MCF 10A (cell line): Measurements from ENCODE around the gene PNKD. TPM values are rescaled to one million over a fixed set of nuclear protein-coding genes. Genes with fewer than 3 reads are reported as not detected.

Experiments used
- BruUV-seq: library from RNA; stranded (reverse); fragments of 400-500 nt; replicated peaks from 2 replicates; lab custom pipeline; 2021; lab: Mats Ljungman, UMichigan
- CTCF ChIA-PET: fragments of 300-600 bp; sonication (Branson Sonifier 250); formaldehyde crosslinking; extraction: SDS; loops from one replicate; lab custom pipeline; 2021; ENCODE audit warnings: antibody characterized with exemption, inconsistent platforms; lab: Yijun Ruan, JAX
- POLR2A ChIA-PET: fragments of 300-600, 350-650 bp; sonication (Branson Sonifier 250); formaldehyde crosslinking; extraction: SDS; loops from one replicate; lab custom pipeline; 2020; ENCODE audit warnings: antibody characterized with exemption, inconsistent platforms; lab: Yijun Ruan, JAX
- DNase-seq: peaks from one replicate; pipeline ENCODE4 v3.0.0-alpha.2; 2018; ENCODE audit not compliant: unreplicated experiment
- H3K27ac Mint-ChIP-seq: one replicate; pipeline ENCODE4 v1.8.0; 2022; ENCODE audit warnings: mild to moderate bottlenecking, low read depth, mixed read lengths; ENCODE audit not compliant: unreplicated experiment
- H3K27me3 Mint-ChIP-seq: one replicate; pipeline ENCODE4 v1.8.0; 2022; ENCODE audit warnings: mixed read lengths; ENCODE audit not compliant: insufficient read depth, unreplicated experiment
- H3K36me3 Mint-ChIP-seq: one replicate; pipeline ENCODE4 v1.8.0; 2022; ENCODE audit warnings: mild to moderate bottlenecking, moderate library complexity, mixed read lengths; ENCODE audit not compliant: insufficient read depth, unreplicated experiment
- H3K4me1 Mint-ChIP-seq: one replicate; pipeline ENCODE4 v1.8.0; 2022; ENCODE audit warnings: mixed read lengths; ENCODE audit not compliant: insufficient read depth, unreplicated experiment
- H3K4me3 Mint-ChIP-seq: one replicate; pipeline ENCODE4 v1.8.0; 2022; ENCODE audit warnings: mild to moderate bottlenecking, moderate library complexity, mixed read lengths; ENCODE audit not compliant: unreplicated experiment
- H3K9me3 Mint-ChIP-seq: one replicate; pipeline ENCODE4 v1.8.0; 2022; ENCODE audit warnings: mixed read lengths; ENCODE audit not compliant: unreplicated experiment
- intact Hi-C: fragments of 100-400 bp; cut with micrococcal nuclease; formaldehyde crosslinking; loops from 2 replicates; pipeline ENCODE4 v1.14.1; 2022
- total RNA-seq: library from RNA; stranded (reverse); gene quantifications from 2 replicates; pipeline ENCODE4 v1.2.3, GENCODE V29; 2022
- TF ChIP-seq, protein P1 (sequence below): fragments of 200-600 bp; IDR thresholded peaks from one replicate; pipeline ENCODE4 v1.8.0; 2022; ENCODE audit warnings: antibody characterized with exemption, mild to moderate bottlenecking; ENCODE audit not compliant: unreplicated experiment

The PNKD gene
- total RNA-seq, 1 experiment from 2014 or later, result 23.1 TPM

DNA sequence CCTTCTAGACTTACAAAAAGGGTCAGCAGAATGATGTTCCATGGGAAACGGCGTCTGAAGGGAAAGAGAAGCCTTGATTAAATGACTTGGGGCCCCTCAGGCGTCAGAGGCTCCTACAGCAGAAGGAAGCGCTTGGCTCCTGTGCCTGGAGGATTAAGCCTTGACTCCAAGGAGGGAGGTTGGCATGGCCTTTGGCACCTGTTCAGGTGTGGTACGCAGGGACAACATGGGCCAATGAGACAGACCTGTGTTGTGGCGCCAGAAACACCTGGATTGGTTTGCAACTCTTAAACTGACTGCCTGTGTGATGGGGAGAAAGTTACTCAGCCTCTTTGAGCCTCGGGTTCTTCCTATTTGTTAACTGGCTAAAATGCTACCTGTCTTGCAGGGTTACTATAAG, 7.6 kb downstream of the PNKD start:
- Mint-ChIP-seq H3K36me3 (peaks cover 81% of the 10 kb centered on the region), H3K4me1 (peaks cover 19% of the 10 kb centered on the region), H3K9me3 (no peaks in the 10 kb centered on the region), H3K27me3 (no peaks in the 10 kb centered on the region), H3K27ac (no peak overlapping the region), H3K4me3 (no peak overlapping the region)
- TF ChIP-seq, protein P1, sequence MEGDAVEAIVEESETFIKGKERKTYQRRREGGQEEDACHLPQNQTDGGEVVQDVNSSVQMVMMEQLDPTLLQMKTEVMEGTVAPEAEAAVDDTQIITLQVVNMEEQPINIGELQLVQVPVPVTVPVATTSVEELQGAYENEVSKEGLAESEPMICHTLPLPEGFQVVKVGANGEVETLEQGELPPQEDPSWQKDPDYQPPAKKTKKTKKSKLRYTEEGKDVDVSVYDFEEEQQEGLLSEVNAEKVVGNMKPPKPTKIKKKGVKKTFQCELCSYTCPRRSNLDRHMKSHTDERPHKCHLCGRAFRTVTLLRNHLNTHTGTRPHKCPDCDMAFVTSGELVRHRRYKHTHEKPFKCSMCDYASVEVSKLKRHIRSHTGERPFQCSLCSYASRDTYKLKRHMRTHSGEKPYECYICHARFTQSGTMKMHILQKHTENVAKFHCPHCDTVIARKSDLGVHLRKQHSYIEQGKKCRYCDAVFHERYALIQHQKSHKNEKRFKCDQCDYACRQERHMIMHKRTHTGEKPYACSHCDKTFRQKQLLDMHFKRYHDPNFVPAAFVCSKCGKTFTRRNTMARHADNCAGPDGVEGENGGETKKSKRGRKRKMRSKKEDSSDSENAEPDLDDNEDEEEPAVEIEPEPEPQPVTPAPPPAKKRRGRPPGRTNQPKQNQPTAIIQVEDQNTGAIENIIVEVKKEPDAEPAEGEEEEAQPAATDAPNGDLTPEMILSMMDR, result no peak
- intact Hi-C loops, result no loop called here
- no peak for DNase-seq
- ChIA-PET CTCF (no interaction called here), POLR2A (interaction anchor here (1.1 kb wide), 1 partner anchor 9 kb away, joined by 4 read pairs; no protein-coding TSS in a partner anchor)
- no TSS peak for BruUV-seq

DNA sequence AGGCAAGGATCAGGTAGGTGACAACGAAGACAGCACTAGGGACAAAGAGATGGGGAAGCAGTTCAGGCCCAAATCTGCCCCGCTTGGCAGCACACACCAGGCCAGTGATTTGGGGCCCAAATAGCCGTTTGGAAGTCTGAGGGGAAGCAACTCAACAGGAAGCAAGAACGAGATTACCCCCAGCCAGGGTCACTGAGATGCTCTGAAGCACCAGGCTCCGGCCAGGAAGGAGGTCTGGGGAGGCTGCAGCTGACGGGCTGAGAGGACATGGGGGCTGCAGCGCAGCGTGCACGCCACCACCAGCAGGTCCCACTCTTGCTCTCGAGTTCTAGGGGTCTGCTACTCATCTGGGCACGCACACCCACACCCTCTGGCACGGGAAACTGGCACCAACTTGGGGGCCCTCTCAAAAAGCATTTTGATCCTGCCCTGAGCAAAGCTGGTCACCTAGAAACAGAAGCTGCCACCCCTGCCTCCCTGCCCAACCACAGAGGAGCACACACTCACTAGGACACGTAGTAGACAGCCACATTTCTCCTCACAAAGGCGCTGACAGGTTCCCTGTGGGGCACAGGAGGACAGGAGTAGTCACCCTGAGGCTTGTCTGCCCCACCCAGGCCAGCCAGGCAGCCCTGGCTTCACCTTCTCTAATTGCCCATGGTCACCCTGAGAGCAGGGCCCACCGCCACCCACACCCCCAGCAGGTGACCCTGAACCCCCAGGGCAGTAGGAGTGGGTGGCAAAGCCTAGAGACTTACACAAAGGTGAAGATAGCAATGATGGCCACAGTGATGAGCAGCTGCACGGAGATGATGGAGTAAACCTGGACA, 8.4 kb downstream of the PNKD start:
- Mint-ChIP-seq H3K9me3 (no peaks in the 10 kb centered on the region), H3K27ac (no peak overlapping the region), H3K27me3 (no peaks in the 10 kb centered on the region), H3K4me1 (peaks cover 17% of the 10 kb centered on the region), H3K36me3 (peaks cover 85% of the 10 kb centered on the region), H3K4me3 (no peak overlapping the region)
- CTCF ChIA-PET, result no interaction called here
- intact Hi-C loops, result no loop called here
- no peak for DNase-seq
- no TSS peak for BruUV-seq
- POLR2A ChIA-PET, result interaction anchor here (0.9 to 1.2 kb wide), 3 partner anchors 8 to 9 kb away, joined by 3 to 4 read pairs (median 4); partner anchors contain the start of genes AAMP and PNKD
- TF ChIP-seq, protein P1, result no peak

DNA sequence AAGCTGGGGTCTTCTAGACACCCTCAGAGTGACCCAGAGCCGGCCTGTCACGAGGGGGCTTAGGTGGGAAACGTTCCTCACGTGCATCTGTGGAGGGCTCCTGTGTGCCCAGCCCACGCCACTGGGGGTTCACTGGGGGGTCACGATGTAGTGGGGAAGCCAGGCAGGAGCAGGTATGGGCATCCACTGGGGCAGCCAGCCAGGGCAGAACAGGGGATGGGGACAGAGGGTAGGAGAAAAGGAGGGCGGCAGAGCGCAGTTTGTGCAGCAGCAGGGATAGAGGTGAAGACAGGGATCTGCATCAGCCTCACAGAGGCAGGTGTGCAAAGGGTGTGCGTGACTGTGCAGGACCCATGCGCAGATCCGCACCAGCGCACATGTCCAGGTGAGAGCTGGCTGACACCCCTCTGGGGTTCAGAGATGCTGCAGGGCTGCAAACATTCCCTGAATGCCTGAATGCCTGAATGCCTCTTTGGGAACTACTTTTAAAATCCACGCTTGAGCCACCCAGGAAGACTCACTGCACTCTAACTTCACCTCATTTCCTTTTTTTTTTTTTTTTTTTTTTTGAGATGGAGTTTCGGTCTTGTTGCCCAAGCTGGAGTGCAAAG, 10.0 kb downstream of the PNKD start:
- peaks cover 82% of the 10 kb centered on the region for H3K36me3 Mint-ChIP-seq
- no peaks in the 10 kb centered on the region for H3K9me3 Mint-ChIP-seq
- H3K27me3 Mint-ChIP-seq, result no peaks in the 10 kb centered on the region
- no peak overlapping the region for H3K4me3 Mint-ChIP-seq
- DNase-seq, result no peak
- H3K27ac Mint-ChIP-seq, result peak overlapping the region; percentile 74
- H3K4me1 Mint-ChIP-seq, result peaks cover 23% of the 10 kb centered on the region
- no TSS peak for BruUV-seq
- POLR2A ChIA-PET, result interaction anchor here (1.9 kb wide), 1 partner anchor 11 kb away, joined by 6 read pairs; no protein-coding TSS in a partner anchor
- CTCF ChIA-PET, result interaction anchor here (1.1 to 7.3 kb wide), 3 partner anchors 7 to 77 kb away, joined by 4 to 160 read pairs (median 5); partner anchors contain the start of genes AAMP and PNKD
- TF ChIP-seq, protein P1, result no peak
- intact Hi-C loops, result no loop called here

DNA sequence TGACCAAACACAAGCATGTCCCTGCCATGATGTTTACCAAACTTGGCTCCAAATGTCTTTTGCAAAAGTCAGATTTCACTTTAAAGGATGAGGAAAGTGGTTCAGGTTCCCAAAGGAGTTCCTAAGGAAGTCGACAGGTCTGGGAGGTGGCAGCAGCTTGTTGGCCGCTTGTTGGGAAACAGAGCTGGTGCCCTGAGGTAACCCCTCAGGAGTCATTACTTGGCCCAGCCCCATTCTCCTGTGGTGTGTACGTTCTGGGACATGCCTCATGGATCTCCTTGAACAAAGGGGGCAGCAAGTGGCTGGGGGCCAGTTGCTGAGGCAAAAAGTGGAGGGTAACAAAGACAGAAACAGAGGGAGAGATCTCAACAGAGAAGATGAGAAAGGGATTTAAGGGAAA, 11.1 kb downstream of the PNKD start:
- intact Hi-C loops, result no loop called here
- POLR2A ChIA-PET, result interaction anchor here (1.9 to 11.8 kb wide), 2 partner anchors 8 to 10 kb away, joined by 6 to 390 read pairs; partner anchors contain the start of genes AAMP and PNKD
- Mint-ChIP-seq H3K27me3 (no peaks in the 10 kb centered on the region), H3K9me3 (no peaks in the 10 kb centered on the region), H3K27ac (peak overlapping the region; percentile 85), H3K36me3 (peaks cover 73% of the 10 kb centered on the region), H3K4me3 (peak overlapping the region; percentile 30), H3K4me1 (peaks cover 33% of the 10 kb centered on the region)
- CTCF ChIA-PET, result interaction anchor here (1.2 to 7.3 kb wide), 2 partner anchors 8 to 76 kb away, joined by 5 to 160 read pairs; partner anchors contain the start of genes AAMP and PNKD
- no peak for DNase-seq
- no TSS peak for BruUV-seq
- TF ChIP-seq, protein P1, result no peak
